GM23338 (cell line): ENCODE data around the gene CORO2A.

Source experiments
- CREB1 ChIP-seq: fragments of 250-450 bp; sonication (Bioruptor Pico); IDR thresholded peaks from 2 replicates; pipeline ENCODE4 v1.5.0; 2020; ENCODE audit warnings: low read depth, mild to moderate bottlenecking, moderate library complexity
- CTCF ChIP-seq, 2 experiments: fragments of 200-600 bp in 1 of 2; sonication (generic) in 1 of 2; conservative IDR thresholded peaks; 2 replicates each; pipeline versions ENCODE4 v1.5.1 to v1.6.1; 2016 to 2017; ENCODE audit warnings: antibody characterized with exemption in 2 of 2, low read depth in 2 of 2, mild to moderate bottlenecking in 2 of 2, moderate library complexity in 1 of 2
- EZH2 ChIP-seq: fragments of 200-600 bp; sonication (generic); IDR thresholded peaks from one replicate; pipeline ENCODE4 v1.8.0; 2017; ENCODE audit warnings: antibody characterized with exemption, mild to moderate bottlenecking, low read depth; ENCODE audit not compliant: unreplicated experiment
- EZH2phosphoT487 ChIP-seq: fragments of 200-600 bp; sonication (generic); IDR thresholded peaks from one replicate; pipeline ENCODE4 v1.8.1; 2018; ENCODE audit warnings: antibody characterized with exemption; ENCODE audit not compliant: unreplicated experiment
- JUNB ChIP-seq: IDR thresholded peaks from one replicate; pipeline ENCODE4 v1.6.1; 2016; ENCODE audit warnings: antibody characterized with exemption; ENCODE audit not compliant: unreplicated experiment
- NANOG ChIP-seq: IDR thresholded peaks from 2 replicates; pipeline ENCODE4 v1.6.1; 2016; ENCODE audit warnings: antibody characterized with exemption, borderline replicate concordance
- POLR2AphosphoS5 ChIP-seq: IDR thresholded peaks from 2 replicates; pipeline ENCODE4 v1.6.1; 2016; ENCODE audit warnings: antibody characterized with exemption, low read depth
- REST ChIP-seq: IDR thresholded peaks from one replicate; pipeline ENCODE4 v1.6.1; 2018; ENCODE audit warnings: antibody characterized with exemption; ENCODE audit not compliant: unreplicated experiment
- STAT1 ChIP-seq: IDR thresholded peaks from one replicate; pipeline ENCODE4 v1.6.1; 2016; ENCODE audit warnings: antibody characterized with exemption; ENCODE audit not compliant: unreplicated experiment
- ZNF114 ChIP-seq: fragments of 250-450 bp; sonication (Bioruptor Pico); IDR thresholded peaks from 2 replicates; pipeline ENCODE4 v1.5.0; 2020; ENCODE audit warnings: mild to moderate bottlenecking, moderate library complexity
- ZNF331 ChIP-seq: fragments of 250-450 bp; sonication (Bioruptor Pico); IDR thresholded peaks from 2 replicates; pipeline ENCODE4 v1.5.0; 2020; ENCODE audit warnings: low read depth, mild to moderate bottlenecking, moderate library complexity
- ZNF462 ChIP-seq: fragments of 250-450 bp; sonication (Bioruptor Pico); IDR thresholded peaks from 2 replicates; pipeline ENCODE4 v1.5.0; 2020; ENCODE audit warnings: mild to moderate bottlenecking, moderate library complexity
- TF ChIP-seq, protein P1 (sequence below): IDR thresholded peaks from 2 replicates; pipeline ENCODE4 v1.6.1; 2016; ENCODE audit warnings: antibody characterized with exemption

DNA sequence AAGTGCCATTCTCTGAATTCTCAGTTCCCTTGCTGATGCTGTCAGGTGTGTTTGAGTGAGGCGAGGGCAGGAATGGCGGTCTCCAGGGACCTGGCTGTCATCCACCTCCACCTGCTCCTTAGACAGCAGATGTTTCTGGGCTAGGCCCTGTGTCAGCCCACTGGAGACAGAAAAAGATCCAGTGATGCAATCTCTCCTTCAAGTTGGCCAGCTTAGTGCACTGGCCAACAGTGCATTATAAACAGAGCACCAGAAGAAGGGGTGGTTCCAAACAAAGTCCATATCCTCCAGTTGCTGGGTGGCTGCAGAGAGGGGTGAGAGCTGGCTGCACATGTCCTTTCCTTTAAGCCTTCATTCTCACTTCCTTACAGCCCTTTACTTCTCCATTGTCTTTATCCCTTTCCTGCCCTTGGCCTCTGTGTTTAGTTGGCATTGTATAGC, 109.4 kb downstream of the CORO2A start:
- no peak for TF ChIP-seq EZH2
- no peak for TF ChIP-seq JUNB
- TF ChIP-seq POLR2AphosphoS5, result no peak
- TF ChIP-seq CREB1 (CRISPR knock-in tag), result no peak
- no peak for TF ChIP-seq REST
- TF ChIP-seq CTCF (conservative IDR thresholded peaks at IDR 0.05; ENCODE audit: low read depth in 2 of 2), result no peak
- TF ChIP-seq EZH2phosphoT487, result no peak
- no peak for TF ChIP-seq ZNF462 (CRISPR knock-in tag)
- TF ChIP-seq STAT1, result no peak
- no peak for TF ChIP-seq ZNF331 (CRISPR knock-in tag)
- TF ChIP-seq, protein P1, sequence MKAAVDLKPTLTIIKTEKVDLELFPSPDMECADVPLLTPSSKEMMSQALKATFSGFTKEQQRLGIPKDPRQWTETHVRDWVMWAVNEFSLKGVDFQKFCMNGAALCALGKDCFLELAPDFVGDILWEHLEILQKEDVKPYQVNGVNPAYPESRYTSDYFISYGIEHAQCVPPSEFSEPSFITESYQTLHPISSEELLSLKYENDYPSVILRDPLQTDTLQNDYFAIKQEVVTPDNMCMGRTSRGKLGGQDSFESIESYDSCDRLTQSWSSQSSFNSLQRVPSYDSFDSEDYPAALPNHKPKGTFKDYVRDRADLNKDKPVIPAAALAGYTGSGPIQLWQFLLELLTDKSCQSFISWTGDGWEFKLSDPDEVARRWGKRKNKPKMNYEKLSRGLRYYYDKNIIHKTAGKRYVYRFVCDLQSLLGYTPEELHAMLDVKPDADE, result no peak
- TF ChIP-seq ZNF114 (CRISPR knock-in tag), result no peak
- no peak for TF ChIP-seq NANOG
